ENCODE data around the gene SFXN4.
"Not testable (repeated sequence)": the region's sequence is repeated elsewhere in the genome, so short reads cannot be mapped to it uniquely, and the experiment has no call there.

The SFXN4 gene

DNA sequence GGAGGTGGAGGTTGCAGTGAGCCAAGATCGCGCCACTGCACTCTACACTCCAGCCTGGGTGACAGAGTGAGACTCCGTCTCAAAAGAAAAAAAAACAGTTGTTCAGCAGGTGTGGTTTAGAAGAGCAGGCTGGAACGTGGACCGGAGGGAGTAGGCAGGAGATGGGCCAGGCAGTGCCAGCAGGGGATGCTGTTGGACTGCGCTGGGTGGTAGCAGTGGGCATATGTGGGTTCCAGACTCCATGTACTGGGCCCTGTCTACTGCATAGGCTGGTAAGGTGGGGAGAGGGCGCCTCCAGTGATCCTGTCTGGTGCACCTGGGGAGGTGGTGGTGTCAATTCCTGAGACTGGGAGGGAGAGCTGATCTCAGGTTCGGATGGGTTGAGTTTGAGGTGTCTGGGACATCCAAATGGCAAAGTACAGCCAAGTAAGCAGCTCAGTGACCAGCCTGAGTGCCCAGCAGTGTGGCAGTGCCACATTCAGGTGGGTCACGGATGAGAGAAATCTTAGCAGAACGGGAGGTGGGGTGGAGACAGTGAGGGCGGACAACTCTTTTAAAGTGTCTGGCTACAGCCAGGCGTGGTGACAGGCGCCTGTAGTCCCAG is 25.9 kb downstream of the SFXN4 start:
- DNase-seq, result peak; percentile 28

- no peak for DNase-seq
Measured at GRCh38 chr10:119138346-119139306, 26.9 kb downstream of the SFXN4 start.

GRCh38 chr10:119137878-119138277 is 27.6 kb downstream of the SFXN4 start:
- DNase-seq, result not testable (repeated sequence)

- no peak for DNase-seq
Measured at GRCh38 chr10:119136084-119136483, 29.4 kb downstream of the SFXN4 start.

- DNase-seq, result peak; percentile 28
Measured at GRCh38 chr10:119135513-119135881, 30.0 kb downstream of the SFXN4 start.

- DNase-seq, result peak; percentile 75
Measured at GRCh38 chr10:119133949-119134348, 31.6 kb downstream of the SFXN4 start.

GRCh38 chr10:119132521-119133345 is 32.8 kb downstream of the SFXN4 start:
- DNase-seq, result no peak

- peak; percentile 68 for DNase-seq
Measured at GRCh38 chr10:119131512-119132240, 33.8 kb downstream of the SFXN4 start.

GRCh38 chr10:119129721-119130120 is 35.8 kb downstream of the SFXN4 start:
- DNase-seq, result no peak

- no peak for DNase-seq
Measured at GRCh38 chr10:119125942-119126341, 39.6 kb downstream of the SFXN4 start.

- no peak for DNase-seq
Measured at GRCh38 chr10:119120875-119121274, 44.6 kb downstream of the SFXN4 start.

- no peak for DNase-seq
Measured at GRCh38 chr10:119120413-119120867, 45.1 kb downstream of the SFXN4 start.

- DNase-seq, result no peak
Measured at GRCh38 chr10:119119400-119119799, 46.1 kb downstream of the SFXN4 start.

DNA sequence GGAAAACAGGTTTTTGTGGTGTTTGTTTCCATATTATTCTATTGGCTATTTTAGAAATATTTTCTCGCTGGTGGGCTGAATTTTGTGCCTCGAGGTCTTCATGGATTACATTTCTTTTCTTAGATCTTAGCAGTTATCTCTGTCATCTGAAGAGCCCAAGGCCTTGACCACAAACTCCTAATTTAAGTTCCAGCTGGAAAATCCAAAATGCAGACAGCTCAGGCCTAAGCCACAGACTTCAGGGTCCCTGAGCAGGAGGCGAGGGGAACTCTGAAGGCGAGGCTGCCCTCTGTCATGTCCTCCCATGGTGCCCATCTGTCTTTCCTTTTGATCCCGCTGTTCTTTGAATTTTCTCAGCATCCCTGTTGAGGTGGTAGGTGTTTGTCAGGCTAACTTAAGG is 47.3 kb downstream of the SFXN4 start:
- DNase-seq, result no peak

DNA sequence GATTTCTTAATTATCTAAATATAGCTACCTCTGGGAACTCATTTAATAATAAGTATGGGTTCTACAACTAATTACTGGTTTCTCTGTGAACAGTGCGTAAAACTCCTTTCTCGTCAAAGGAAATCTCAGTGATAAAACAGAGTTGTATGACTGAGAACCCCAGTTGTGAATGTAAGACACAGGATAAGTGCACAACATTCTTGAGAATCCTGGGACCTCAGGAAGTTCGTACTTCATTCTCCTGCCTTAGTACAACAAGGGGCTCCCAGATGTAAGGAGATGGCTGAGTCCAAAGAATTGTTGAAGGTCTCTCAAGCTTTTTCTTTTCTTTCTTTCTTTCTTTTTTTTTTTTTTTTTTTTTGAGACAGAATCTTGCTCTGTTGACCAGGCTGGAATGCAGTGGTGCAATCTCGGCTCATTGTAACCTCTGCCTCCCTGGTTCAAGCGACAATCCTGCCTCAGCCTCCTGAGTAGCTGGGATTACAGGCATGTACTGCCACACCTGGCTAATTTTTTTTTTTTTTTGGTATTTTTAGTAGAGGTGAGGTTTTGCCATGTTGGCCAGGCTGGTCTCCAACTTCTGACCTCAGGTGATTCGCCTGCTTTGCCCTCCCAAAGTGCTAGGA is 49.1 kb downstream of the SFXN4 start:
- no peak for DNase-seq

DNA sequence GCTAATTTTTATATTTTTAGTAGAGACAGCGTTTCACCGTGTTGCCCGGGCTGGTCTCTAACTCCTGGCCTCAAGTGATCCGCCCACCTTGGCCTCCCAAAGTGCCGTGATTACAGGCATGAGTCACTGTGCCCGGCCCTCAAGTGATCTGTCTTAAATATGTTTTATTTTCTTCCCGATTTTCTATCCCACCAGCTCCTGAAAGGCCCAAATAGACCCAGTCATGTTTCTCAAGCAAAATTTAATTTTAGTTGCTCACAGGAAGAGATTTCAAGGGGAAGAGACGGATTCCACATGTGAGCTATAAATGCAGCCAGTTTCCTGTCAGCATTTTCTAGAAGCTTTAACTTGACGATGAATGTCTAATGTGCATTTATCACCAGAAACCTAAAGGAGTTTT is 49.6 kb downstream of the SFXN4 start:
- no peak for DNase-seq

DNA sequence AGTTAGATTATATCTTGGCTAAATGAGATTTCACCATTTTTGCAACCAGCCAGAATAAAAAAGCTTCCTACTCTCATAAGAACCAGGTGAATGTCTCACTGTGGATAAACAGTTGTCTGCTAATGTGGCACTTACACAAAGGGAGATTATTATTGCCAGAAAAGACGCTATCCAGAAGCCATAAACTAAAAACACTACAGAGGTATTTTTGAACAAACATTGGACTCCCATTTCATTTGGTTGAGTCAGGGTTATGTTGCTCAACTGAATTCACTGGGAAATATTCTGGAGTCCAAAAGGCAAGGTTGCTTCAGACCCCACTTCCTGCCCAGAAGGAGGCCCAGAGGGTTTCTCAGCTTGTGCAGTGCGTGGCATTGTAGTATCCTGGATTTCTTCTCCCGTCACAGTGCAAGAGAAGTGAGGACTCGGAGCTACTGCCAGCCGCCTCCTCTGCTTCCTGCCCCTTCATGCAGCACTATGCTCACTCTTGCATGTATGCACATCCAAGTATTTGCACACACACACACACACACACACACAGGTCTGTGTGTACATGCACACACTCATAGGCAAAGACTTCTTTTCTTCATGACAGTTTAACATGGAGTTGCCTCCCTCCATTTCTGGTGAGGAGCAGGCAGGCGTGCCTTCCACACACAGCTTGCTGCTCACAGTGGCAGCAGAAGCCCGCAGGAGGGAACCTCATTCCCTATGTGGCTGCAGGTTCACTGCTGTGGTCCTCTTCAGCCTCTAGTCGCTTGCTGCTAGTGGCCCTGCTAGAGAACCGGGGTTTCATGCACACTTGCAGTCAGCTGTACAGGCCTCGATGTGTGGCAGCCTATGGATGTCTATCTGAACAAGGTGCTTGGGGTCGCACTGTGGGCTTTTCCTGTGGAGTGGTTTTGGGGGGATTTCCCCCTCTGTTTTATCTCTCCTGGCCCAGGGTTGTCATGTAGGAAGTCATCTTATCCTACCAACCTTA is 51.5 kb downstream of the SFXN4 start:
- DNase-seq, result no peak

DNA sequence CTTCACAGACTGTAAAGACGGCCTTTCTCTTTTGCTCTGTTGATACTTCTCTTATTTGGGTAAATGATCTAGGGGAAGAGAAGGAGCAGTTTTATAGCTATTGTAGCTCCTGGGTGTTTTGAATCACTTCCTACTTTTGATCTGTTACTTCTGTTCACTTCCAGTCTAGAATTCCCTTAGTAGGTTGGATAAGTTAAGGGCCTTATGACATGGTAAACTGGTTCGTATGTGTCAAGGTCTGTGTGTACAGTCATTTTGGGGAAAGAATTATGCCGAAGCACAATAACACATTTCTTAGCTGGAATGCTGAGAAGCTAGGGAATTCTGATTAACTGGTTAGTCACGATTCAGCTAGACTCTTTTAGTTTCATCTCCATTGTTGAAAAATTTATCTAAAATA is 53.5 kb downstream of the SFXN4 start:
- no peak for DNase-seq

DNA sequence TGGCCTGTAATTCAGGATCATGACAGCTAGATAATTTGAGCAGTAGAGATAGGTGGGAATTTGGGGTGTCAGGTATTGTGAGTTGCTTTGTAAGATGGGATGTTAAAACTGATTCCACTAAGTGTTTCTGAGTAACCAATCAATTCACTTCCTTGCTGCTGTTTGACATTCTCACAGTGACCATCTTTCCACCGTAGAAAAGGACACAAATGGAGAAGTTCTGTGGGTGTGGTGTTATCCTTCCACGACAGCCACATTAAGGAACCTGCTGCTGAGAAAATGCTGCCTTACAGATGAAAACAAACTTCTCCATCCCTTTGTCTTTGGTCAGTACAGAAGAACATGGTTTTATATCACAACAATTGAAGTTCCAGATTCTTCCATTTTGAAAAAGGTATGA is 57.7 kb downstream of the SFXN4 start:
- not testable (repeated sequence) for DNase-seq

DNA sequence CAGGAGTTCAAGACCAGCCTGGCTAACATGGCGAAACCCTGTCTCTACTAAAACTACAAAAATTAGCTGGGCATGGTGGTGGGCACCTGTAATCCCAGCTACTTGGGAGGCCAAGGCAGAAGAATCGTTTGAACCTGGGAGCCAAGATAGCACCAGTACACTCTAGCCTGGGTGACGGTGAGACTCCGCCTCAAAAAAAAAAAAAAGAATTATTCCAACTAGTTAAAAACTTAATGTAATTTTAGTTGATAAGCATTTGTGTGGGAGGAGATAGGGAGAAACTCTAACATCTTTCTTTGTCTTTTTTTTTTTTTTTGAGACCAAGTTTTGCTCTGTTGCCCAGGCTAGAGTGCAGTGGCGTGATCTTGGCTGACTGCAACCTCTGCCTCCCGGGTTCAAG is 58.4 kb downstream of the SFXN4 start:
- not testable (repeated sequence) for DNase-seq

GRCh38 chr10:119105899-119106298 is 59.6 kb downstream of the SFXN4 start:
- DNase-seq, result not testable (repeated sequence)
